Epidermal melanocyte (primary cell): ENCODE data around the gene PRKD1.
A peak's percentile ranks its signal among the peaks of the same experiment; 100 is the strongest.

Experiments used
- DNase-seq: peaks from one replicate; pipeline ENCODE4 v3.0.0; 2011; ENCODE audit warnings: low spot score; ENCODE audit not compliant: insufficient read length

PRKD1 gene

DNA sequence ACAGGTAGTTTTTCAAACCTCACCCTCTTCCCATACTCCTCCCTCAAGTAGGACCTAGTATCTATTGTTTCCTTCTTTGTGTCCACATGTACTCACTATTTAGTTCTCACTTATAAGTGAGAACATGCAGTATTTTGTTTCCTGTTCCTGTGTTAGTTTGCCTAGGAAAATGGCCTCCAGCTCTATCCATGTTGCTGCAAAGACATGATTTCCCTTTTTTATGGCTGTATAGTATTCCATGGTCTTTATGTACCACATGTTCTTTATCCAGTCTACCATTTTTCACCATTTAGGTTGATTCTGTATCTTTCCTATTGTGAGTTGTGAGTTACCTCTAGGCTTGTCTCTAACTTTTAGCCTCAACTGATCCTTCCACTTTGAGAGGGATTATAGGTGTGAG, 310.7 kb downstream of the PRKD1 start:
- no peak for DNase-seq

DNA sequence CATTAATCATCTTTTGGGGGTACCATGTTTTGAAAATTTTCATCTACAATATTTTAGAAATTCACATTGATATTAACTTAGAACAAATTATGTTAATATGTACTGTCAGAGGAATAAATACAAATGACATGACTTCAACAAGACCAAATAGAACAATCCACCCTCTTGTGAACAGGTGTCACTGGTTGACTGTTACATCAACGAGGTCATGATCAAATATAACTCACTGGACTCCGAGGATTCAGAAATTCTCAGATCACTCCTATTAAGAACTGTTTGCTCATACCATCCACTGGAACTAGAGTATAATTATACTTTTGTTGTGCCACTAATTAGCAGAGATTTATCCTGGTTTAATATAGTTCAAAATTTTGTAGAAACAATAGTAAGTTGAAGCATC, 318.8 kb downstream of the PRKD1 start:
- DNase-seq: no peak

DNA sequence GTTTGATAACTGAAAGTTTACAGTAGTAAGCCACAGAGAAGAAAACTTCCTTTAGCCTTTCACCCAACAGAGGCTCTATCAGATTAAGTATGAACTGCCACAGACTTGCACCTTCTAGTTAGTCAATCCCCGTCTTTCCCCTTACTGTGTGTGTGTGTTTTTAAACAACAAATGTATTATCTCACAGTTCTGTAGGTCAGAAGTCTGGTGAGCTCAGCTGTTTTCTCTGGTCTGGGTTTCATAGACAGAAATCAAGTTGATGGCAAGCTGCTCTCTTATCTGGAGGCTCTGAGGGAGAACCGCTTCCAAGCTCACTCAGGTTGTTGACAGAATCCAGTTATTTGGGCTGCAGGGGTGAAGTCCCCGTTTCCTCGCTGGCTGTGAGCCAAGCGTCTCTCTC, 320.5 kb downstream of the PRKD1 start:
- no peak for DNase-seq

DNA sequence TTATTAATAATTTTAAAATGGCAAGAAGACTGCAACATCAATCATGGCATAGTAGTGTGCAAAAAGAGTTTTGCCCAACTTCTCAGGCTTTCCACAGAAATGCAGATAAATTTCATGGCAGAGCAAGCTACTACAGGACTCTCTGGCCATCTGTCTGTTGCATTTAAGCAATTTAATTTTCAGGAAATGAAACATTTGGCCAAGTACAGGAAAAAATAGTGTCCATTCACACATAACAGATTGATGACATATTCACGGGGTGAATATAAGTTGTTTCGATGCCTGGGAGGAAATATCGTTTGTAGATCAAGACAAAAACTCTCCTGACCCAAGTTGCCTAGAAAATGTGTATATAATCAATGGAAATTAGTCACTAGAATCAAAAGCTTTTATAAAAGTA, 324.0 kb downstream of the PRKD1 start:
- DNase-seq: no peak

DNA sequence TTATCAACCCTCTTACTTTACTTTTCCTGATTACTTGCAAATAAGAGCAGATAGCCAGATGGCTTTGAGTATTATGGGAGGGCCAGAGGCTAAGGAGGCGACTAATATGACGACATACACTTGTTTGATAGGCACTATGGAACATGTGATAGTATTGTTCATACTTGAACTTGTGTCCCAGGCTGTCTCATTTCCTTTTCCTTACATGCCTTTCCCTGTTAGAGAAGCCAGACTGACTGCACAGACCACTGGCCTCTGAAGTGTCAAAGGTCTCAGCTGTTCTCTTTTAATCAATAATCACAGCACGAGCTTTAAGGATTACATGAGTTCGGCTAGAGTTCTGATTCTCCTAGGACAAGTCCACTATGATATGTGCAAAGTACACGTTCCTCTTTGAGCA, 326.0 kb downstream of the PRKD1 start:
- DNase-seq: no peak

DNA sequence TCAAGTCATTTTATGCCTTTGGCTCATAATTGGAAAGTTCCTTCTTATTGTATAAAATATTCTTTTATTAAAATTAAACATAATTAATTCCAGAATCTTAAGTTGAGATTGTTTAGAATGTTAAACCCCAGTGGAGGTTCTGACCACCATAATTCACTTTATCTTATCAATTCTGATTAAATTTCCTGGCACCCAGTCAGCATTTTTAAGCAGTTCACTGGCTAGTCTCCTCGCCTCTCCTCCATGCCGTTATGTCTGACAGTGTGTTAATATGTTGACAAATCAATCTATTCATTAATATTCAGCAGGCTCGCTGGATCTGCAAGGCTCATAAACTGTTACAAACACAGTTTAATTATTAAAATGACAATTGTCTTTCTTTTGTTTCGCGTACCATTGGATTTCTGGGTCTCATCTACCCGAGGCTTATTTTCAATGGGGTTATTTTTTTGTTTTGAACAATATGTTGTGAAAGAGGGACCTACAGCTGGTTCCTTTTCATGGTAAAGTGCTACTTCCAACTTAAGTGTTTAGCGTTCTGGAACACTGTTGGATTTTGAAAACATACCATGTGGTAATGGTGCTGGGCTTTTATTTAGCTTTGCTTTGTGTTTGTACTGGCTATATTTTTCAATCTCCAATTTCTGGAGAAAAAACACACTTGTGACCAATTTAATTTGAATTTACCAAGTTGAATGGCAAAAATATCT, 339.7 kb downstream of the PRKD1 start:
- DNase-seq: no peak

DNA sequence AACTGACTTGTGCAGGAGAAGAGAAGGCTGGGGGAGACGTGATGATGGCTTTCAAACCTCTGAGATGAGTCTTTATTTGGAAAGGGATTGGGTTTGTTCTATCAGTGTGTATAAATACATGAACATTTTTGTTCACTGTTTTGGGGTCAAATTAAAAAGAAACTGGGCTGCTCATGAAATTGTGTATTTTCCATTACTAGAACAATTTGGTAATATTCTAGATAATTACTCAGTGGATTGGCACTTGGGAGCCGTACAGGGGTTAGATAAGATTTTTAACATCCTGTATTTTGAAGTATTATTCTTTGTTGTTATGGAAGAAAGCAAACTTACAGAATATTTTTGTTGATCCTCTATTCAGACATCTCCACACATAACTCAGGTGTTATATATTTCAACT, 340.6 kb downstream of the PRKD1 start:
- no peak for DNase-seq

DNA sequence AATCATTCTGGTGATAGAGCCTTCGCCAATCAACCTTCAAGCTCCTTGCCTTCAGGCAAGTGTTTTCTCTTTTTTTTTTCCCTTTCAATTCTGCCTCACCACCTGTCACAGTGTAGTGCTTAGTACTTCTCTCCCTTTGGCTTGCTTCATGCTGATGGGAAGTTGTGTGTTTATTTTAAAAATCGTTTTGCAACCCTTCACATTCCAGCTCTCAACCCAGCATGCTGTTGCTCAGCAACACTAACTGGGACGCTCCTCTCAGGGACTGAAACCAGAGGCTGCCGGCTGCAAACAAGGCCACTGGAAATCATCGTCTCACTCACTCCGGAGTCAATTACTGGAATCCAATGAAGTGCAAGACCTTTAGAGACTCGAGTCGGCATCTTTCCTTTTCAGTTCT, 342.7 kb downstream of the PRKD1 start:
- peak; percentile 22 for DNase-seq

DNA sequence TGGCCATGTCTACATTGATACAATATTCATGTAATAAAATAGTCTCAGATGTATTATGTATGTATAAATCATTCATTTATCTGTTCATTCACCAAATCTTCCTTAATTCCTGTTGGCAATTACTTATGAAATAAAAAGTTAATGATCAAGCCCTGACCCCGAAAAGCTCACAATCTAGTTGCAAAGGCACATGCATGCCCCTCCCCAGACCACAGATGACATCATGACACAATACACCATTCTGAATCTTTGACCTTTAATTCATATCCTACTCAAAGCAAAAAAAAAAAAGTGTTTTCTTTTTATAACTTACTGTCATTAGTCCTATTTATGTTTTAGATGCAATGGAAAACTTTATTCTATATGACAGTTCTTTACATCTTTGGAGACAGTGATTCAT, 346.9 kb downstream of the PRKD1 start:
- no peak for DNase-seq

DNA sequence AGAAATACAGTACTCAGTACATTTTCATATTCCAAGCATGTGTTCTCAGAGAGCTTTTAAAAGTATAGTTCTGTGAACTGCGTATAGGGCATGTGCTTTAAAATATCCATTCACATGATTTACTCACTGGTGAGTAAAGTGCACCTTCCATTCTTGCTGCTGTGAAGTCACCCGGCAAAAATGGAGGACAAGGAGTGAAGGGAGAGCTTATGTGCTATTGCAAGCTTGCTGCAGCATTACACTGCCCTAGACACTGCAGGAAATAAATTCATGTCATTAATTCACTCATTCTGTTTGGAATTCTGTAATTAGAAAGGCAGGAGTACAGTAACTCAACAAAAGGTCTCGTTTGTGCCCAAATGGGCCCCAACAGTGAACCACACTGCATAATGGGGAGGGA, 347.8 kb downstream of the PRKD1 start:
- DNase-seq: no peak

DNA sequence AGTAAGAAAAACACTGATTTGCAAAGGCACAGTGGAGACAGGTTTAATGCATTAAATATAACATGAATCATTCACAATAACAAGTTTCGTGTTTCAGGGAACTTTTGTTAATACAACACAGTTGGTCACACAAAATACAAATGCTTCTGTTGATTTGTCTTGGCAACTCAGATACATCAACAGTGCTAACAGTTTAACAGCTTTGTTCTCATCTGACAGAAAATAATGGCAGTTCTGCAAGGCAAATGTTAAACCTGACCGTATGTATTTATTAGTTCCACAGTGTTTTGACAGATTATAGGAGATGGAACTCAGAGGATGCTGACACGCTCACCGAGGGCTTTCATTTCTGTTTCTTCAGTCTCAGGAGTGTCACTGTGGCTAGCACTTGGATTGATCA, 350.7 kb downstream of the PRKD1 start:
- no peak for DNase-seq

DNA sequence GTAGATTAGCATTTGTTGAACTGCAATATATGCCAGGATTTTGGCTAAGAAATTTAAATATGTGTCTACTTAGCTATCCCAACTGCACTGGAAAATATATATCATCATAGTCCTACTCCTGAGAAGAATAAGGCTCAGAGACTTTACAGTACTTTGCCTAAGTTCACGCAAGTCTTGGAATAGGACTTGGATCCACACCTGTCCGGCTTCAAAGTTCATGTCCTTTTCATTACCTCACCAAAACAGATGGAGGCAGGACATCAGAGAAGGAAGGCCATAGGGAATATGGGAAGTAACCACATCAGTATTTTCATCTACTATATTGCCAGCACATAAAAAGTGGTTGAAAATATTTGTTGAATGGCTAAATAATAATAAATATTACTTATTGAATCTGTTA, 358.5 kb downstream of the PRKD1 start:
- DNase-seq: no peak

DNA sequence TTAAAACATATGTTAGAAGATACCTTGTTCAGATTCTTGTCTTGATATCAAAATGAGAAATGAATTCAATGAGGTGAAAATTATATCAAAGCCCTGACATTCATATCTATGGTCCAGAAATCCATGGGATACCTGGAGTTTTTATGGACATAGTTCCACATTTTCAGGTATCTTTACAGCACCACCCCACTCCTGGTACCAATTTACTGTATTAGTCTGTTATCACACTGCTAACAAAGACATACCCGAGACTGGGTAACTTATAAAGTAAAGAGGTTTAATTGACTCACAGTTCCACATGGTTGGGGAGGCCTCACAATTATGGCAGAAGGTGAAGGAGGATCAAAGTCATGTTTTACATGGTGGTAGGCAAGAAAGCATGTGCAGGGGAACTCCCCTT, 361.5 kb downstream of the PRKD1 start:
- no peak for DNase-seq

DNA sequence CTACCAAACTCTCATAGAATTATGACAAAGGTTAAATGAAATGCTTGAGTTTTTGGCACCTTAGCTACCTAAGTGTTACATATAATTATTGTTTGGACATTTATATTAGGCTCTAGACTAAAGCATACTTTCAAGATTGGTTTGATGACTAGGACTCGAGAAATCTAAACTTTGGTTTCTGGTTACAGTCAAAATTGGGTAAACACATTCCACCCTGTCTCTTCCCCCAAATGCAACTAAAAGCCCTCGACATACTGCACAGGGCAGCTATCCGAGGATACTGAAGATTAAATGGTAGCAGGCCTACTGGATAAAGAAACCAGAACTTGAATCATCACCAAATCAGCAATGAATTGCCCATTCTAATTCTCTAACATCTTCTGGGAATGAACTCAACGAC, 369.1 kb downstream of the PRKD1 start:
- DNase-seq: no peak

DNA sequence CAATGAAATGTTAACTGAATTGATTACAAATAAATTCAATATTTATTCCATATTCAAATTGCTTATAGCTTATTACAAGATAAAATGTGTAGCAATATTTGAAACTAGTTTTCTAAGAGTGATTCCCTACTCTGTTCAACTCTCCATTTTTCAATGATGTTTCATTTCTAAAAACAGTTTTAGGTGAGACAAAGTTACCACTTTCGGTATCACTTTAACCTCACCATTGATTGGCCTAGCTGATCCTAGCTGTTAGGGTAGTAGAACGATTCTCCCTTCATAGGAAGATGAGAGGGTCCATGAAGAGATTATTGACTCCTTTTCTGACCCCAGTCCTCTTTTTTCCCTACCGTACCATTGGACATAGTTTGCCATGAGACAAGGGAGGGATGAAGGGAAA, 373.3 kb downstream of the PRKD1 start:
- DNase-seq: no peak

DNA sequence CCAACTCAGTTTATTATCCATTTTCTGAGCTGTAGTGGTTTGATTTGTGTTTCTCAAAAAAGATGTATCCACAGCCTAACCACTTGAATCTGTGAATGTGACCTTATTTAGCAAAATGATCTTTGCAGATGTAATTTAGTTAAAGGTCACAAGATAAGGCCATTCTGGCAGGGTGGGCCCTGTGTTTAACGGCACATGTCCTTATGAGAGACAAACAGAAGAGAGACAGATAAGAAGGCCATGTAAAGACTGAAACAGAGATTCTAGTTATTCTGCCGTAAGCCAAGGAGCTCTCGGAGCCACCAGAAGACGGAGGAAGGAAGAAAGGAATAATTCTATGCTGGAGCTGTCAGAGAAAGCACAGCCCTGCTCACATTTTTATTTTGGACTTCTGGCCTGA, 374.2 kb downstream of the PRKD1 start:
- no peak for DNase-seq

DNA sequence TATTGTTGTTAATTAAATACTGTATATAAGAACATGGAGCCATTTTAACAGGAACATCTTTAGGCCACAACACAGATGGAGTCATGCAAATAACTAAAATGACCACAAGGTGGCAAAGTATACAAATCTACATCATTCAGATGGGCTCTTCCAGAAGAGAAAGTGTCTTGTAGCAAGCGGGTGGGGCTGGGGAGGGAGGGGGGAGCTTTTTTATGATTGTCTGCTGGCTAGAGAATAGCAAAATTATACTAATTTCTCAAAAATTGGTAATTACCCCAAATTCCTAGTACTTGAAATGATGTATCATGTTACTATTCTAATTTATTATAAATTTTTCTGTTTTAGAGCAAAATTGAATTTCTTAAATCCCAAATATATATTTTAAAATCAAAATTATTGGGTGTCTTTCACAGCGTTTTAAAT, 378.7 kb downstream of the PRKD1 start:
- DNase-seq: peak; percentile 36

DNA sequence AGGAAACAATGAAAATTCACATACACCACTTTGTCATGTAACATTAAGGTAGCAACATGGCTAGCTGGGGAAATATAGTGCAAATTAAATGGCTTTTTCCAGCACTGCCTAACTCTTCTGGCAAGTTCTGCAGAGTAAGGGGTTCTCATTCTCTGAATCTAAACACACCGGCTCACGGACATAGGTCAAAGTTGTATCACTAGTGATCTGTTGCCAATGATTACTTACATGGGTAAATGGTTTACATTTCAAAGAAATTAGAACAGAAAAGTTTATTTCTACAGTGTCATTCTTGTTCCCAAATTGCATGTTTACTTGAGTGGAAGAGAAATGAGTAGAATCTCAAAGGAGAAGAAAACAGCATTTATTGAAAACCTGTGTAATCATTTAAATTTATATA, 381.9 kb downstream of the PRKD1 start:
- no peak for DNase-seq

DNA sequence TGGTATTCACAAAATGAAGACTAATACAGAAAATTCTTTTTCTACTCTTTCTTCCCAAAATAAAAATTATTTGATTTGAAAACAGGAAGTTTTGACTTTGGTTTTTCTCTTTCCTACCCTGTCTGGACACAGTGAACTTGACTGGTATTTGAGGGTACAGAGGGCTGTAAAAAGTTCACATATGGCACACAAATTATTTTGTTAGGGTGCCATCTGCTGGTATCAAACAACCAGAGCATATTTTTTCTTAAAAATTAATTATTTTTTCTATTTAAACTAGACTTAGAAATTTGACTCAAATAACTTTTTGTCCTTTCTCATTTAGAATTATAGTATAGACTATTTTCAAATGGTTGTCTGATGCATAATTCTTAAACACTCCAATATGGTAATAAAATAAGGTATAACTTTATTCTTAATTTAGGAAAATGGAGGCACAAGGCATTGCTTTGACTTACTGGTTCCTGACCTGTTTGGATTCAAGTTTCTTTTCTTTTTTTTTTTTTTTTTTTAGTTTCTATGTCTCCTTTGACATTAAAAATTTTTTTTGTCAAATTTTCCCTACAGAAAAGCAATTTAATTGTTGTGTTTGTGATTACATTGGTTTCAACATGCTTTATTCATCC, 390.6 kb downstream of the PRKD1 start:
- DNase-seq: no peak

DNA sequence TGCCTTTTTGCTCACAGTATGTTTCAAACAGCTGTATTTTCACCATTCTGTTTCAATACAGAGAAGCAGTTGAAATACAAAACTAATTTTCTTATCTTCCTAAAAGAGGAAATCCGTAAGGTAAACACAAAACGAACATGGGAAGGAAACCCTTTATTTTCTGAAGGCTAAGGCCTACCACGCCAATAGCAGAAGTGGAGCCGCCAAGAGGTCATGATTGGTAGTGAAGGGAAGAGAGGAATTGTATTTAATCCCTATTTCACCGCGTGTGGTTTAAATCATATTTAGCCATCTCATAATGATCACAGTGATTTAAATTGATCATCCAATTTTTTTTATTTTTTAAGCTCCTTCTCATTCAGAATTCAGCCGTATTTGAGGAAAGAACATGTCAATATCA, 398.2 kb downstream of the PRKD1 start:
- no peak for DNase-seq

DNA sequence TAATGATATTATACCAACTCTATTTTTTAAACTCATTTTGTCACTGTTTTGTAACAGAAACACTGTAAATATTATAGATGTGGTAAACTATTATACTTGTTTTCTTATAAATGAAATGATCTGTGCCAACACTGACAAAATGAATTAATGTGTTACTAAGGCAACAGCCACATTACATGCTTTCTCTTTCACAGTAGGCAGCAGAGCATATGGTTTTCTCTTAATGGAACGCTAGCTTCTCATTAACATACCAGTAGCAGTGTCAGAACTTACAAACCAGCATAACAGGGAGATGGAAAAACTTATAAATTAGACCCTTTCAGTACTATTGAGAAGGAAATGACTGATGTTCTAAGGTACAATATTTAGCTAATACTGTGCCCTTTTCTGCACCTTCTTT, 398.8 kb downstream of the PRKD1 start:
- no peak for DNase-seq

DNA sequence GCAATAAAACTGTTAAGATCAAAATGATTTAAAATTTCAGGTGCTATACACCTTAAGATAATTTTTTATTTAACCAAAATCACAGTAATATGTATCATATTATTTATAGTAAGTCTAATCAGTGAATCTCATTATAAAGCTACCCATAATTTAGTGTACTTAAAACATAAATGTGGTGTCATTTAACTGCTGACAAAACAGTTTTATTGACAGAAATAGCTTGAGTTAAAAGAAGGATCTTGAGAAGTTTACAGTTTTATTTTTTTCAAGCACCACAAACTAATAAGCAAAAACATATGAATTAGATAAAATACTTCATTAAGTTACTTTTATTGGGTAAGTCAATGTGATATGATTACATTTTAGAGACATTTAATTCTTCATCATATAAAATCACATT, 400.4 kb downstream of the PRKD1 start:
- no peak for DNase-seq
